ENCODE data around the gene ZNF827.

DNA sequence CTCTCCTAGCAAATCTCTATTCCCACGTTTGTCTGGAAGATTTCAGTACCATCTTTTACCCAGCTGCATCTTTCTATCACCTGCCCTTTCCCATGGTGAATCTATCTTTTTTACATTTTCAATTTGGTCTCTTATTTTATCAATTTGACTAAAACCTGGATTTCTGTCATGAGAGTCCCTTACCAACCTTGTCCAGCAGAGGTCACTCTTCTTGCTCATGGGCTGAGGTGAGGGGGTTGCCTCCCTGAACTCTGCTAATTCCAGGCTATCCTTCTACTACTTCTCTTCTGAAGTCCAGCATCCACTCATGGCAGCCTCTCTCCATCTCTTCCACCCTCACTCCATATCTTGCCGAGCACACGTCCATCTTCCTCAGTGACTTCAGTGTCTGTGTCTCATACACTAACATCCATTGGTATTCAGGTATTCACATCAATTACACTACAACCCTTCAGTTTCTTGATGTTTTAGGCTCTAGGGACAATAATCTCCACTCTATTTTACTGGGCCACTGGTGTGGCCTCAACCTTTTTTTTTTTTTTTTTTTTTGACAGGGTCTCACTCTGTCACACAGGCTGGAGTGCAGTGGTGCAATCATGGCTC, 17.8 kb upstream of the ZNF827 start:
- TF ChIP-seq CTCF (IDR thresholded peaks at IDR 0.05) (peak in 3 of 4 experiments; percentile 42 to 64 (median 61)), POLR2A (IDR thresholded peaks at IDR 0.05) (no peak), POLR2AphosphoS5 (IDR thresholded peaks at IDR 0.05) (no peak)

Measured in gastroesophageal sphincter (tissue), 3 donors.